ENCODE measurements around the gene CYP24A1.

- no peak for TF ChIP-seq CTCF (IDR thresholded peaks at IDR 0.05)
- no peak for TF ChIP-seq POLR2A (IDR thresholded peaks at IDR 0.05)
Measured at GRCh38 chr20:54118220-54119001, 55.4 kb downstream of the CYP24A1 start.
